Measurements from ENCODE around the gene FLT3.
"Not testable (repeated sequence)": the region's sequence is repeated elsewhere in the genome, so short reads cannot be mapped to it uniquely, and the experiment has no call there.

Gene FLT3

DNA sequence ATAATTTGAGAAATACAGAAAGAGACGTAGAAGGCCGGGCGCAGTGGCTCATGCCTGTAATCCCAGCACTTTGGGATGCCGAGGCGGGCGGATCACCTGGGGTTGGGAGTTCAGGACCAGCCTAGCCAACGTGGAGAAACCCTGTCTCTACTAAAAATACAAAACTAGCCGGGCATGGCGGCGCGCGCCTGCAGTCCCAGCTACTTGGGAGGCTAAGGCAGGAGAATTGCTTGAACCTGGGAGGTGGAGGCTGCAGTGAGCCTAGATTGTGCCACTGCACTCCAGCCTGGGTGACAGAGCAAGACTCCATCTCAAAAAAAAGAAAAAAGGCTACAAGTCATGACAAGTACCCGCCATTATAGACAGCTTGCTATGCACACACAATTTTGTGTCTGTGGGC is 95.4 kb downstream of the FLT3 start:
- in situ Hi-C loops (cut with MboI; ENCODE audit: low sequenced_read_pairs): not testable (repeated sequence)

DNA sequence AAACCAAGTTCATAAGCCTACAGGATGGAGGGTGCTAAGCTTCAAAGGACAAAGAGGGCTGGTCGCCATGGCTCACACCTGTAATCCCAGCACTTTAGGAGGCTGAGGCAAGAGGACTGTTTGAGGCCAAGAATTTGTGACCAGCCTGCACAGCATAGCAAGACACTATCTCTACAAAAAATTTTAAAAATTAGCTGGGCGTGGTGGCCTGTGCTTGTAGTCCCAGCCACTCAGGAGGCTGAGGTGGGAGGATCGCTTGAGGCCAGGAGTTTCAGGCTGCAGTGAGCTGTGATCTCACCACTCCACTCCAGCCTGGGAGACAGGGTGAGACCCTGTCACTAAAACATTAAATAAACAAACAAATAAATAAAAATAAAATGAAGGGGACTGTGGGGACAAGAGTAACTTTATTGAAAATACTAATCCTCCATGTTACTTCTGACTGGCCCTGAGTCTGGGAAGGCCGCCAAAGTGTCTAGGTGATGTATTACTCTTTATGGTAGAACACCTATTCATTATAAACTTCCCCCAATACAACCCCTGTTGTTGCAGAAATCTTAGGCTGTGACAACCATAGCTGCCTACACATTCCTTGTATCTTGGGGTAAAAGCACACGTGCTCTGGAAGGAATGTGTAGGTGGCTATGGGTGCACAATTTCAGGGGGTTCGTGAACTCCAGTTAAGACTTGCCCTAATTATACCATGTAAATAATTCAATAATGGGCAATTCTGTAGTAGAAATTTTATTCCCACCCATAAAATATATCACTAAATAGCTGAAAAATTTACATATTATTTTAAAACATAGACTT is 97.3 kb downstream of the FLT3 start:
- in situ Hi-C loops (cut with MboI; ENCODE audit: low sequenced_read_pairs): no loop called here

DNA sequence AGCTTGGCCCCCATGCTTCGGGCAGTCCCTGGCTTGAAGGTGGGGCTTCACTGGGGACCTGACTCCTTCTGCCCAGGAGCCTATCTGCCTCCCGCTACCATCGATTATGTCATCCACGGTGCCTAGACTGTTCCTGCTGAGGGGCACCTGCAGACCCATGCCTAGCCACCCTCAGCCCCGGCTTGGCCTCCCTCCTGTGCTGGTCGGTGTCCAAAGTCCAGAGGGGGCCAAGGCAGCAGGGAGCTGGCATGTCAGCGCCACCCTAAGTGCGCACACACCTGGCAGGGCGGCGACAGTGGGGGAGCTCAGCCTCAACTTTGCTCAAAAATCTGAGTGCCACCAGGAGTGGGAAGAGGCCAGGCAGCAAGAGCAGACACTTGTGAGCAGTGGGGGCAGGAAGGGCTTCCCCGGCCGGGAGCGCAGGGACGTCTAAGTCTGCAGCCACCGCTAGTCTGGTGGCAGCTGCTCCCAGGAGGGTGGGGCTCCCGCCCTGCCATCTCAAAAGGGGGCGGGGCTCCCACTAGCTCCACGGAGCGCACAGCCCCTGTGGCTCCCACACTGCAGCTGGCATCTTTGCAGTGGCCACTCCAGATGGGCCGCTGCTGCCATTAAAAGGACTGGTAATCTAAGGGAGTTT is 98.4 kb downstream of the FLT3 start:
- in situ Hi-C loops (cut with MboI; ENCODE audit: low sequenced_read_pairs): no loop called here

DNA sequence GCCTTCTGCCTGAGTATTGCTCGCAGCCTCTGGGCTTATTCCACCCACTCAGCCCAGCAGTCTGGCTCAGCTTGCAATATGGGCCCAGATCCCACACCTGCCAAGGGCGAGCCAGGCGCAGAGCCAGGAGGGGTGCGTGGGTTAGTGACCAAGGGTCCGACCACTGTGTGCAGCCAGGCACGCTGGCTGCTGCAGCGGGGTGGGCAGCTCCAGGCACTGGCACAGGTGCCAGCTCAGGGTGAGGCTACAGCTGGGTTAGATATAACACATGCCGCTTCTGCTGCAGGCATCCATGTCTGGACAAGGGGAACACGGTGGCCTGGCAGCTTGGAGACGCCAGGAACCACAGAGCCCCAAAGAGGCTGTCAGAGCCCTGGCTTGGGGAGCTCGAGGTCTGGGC is 99.3 kb downstream of the FLT3 start:
- in situ Hi-C loops (cut with MboI; ENCODE audit: low sequenced_read_pairs): no loop called here

GRCh38 chr13:28000567-28000966 is 99.8 kb downstream of the FLT3 start:
- in situ Hi-C loops (cut with MboI; ENCODE audit: low sequenced_read_pairs): no loop called here

GRCh38 chr13:27997904-27998522 is 102.4 kb downstream of the FLT3 start:
- in situ Hi-C loops (cut with MboI; ENCODE audit: low sequenced_read_pairs): no loop called here

DNA sequence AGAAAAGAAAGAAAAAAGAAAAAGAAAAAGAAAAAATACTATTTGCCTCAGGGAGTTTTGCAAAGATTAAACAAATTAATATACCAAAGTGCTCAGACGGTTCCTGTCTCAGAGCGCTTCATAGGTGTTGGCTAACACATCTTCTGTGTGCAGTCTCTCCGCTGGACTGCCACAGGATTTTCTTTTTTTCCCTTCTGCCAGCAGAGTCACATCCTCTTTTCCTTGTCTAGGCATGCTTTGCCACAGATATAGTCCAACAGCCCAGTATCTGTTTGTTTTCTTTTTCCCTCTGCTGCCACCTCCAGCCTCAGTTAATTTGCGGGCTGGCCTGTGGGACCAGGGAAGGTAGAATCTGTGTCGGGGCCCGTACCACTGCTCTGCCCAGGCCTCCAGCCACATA is 108.5 kb downstream of the FLT3 start:
- in situ Hi-C loops (cut with MboI; ENCODE audit: low sequenced_read_pairs): no loop called here

DNA sequence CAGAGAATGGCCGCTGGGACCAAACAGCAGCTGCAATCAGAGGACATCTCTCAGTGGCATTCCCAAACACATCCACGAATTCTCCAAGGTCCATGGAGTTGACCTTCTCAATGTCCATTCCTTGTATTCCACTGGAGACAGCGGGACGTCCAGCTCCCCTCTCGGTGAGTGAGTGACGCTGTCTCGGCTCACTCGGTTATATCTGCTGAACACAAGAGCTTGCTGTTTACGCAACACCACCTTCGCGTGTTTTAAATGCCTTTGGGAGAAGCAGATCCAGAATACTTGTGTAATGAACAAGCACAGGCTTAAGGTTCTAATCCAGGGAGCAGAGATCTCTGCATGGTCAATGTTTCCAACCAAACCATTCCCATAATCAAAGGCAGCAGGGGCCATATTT is 111.9 kb downstream of the FLT3 start, which contains the start of gene URAD:
Gene URAD, minus strand, starts transcription at position 174 of the 400 bp plus-strand sequence. Its CDS starts 56 bp downstream, at position 118.
- in situ Hi-C loops (cut with MboI; ENCODE audit: low sequenced_read_pairs): no loop called here

- in situ Hi-C loops (cut with MboI; ENCODE audit: low sequenced_read_pairs): no loop called here
Measured at GRCh38 chr13:27985600-27985999, 114.8 kb downstream of the FLT3 start.

- in situ Hi-C loops (cut with MboI; ENCODE audit: low sequenced_read_pairs): no loop called here
Measured at GRCh38 chr13:27982361-27982760, 118.0 kb downstream of the FLT3 start.

DNA sequence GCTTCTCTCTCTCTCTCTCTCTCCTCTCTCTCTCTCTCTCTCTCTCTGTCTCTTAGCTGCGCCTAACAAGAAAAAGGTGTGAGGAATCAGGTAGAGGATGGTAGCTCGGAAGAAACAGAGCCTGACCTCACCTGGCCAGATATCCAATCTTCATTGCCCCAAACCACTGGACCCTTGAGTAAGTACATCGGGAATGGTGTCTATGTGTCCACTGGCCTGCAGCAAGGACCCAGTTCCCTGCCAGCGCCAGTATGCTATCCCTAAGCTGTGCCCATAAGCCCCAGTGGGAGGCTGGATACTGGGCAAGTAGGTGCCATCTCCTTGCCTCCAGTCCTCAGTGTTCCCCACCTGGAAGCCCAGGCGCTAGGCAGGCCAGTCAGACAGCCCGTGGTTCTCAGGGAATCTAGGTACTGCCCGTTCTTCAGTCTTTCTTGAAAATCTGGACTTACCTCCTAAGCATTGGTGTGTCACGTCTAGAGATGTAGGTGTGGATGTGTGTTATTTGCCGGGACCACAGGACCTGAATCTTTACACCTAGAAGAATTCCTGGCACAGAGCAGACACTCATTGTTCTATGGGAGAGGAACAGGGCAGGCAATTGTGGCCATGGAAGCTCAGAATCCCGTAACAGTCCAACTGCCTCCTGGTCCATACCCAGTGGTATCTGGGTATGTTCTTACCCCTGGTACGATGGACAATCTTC is 119.2 kb downstream of the FLT3 start:
- in situ Hi-C loops (cut with MboI; ENCODE audit: low sequenced_read_pairs): no loop called here

GRCh38 chr13:27980280-27980998 is 119.9 kb downstream of the FLT3 start:
- in situ Hi-C loops (cut with MboI; ENCODE audit: low sequenced_read_pairs): no loop called here

- in situ Hi-C loops (cut with MboI; ENCODE audit: low sequenced_read_pairs): loop anchor here (10.0 kb wide), 1 partner anchor 605 kb away; no protein-coding TSS in a partner anchor
Measured at GRCh38 chr13:27979765-27980279, 120.6 kb downstream of the FLT3 start.

DNA sequence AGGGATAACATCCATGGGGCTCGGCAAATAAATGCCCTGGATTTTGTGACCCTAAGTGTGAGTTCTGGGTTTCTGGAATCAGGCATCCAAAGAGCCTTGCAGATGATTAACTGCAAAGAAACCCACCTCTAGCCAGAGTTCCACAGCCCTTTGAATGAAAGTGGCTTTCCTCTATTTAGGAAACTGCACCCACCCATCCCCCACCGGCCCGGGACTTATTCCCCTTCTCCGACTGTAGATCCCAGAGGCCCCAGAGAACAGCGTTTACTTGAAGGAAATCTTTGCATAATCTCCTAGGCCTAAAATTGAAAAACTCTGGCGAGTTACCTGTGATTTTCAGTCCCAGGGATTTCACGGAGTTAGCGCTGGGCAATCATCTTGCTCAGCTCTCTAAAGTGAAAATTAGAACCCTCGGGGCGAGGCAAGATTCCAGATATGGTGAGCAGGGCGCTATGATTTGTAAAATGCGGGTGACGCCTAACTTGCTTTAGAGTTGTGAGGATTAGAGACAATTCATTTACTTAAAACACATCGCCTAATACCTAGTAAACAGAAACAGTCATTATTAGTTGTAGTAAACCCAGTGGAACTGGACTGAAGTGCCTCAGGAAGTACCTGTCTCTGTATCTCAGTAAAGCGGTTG is 121.3 kb downstream of the FLT3 start:
- in situ Hi-C loops (cut with MboI; ENCODE audit: low sequenced_read_pairs): loop anchor here (10.0 kb wide), 1 partner anchor 604 kb away; no protein-coding TSS in a partner anchor

DNA sequence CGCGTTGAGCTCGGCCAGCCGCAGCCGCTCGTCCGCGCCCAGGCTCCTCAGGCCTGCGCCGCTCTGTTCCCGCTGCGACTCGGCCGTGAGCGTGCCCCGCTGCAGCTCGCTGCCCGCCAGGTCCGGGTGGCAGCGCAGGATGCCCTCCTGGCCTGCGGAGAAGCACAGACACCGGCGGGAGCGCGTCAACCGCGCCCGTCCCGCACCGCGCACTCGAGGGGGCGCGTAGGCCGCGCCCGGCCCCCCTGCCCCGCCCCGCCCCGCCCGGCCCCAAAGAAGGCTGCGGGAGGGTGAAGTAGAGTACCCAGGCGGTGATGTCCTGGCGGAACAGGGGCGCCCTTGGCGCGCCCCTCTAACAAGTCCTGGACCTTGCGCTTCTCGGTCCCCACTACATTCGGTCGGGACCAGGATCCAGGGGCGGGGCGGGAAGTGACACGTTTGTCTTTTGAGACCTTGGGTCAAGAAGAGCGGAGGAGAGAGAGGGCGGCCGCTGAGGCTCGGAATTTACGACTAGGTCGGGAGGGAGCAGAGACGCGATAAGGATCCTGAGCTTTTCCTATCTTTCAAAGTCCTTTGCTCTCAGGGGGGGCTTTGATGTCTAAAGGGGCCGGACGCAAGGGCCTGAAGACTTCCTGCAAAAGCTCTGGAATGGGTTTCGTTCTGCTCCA is 121.9 kb downstream of the FLT3 start:
- in situ Hi-C loops (cut with MboI; ENCODE audit: low sequenced_read_pairs): loop anchor here (10.0 kb wide), 1 partner anchor 604 kb away; no protein-coding TSS in a partner anchor

- in situ Hi-C loops (cut with MboI; ENCODE audit: low sequenced_read_pairs): loop anchor here (10.0 kb wide), 1 partner anchor 603 kb away; no protein-coding TSS in a partner anchor
Measured at GRCh38 chr13:27977476-27978300, 122.7 kb downstream of the FLT3 start.

GRCh38 chr13:27976362-27977091 is 123.8 kb downstream of the FLT3 start:
- in situ Hi-C loops (cut with MboI; ENCODE audit: low sequenced_read_pairs): loop anchor here (10.0 kb wide), 1 partner anchor 602 kb away; no protein-coding TSS in a partner anchor
